ENCODE data around the gene FAM187B.
"Not testable (repeated sequence)": the region's sequence is repeated elsewhere in the genome, so short reads cannot be mapped to it uniquely, and the experiment has no call there.

FAM187B gene

DNA sequence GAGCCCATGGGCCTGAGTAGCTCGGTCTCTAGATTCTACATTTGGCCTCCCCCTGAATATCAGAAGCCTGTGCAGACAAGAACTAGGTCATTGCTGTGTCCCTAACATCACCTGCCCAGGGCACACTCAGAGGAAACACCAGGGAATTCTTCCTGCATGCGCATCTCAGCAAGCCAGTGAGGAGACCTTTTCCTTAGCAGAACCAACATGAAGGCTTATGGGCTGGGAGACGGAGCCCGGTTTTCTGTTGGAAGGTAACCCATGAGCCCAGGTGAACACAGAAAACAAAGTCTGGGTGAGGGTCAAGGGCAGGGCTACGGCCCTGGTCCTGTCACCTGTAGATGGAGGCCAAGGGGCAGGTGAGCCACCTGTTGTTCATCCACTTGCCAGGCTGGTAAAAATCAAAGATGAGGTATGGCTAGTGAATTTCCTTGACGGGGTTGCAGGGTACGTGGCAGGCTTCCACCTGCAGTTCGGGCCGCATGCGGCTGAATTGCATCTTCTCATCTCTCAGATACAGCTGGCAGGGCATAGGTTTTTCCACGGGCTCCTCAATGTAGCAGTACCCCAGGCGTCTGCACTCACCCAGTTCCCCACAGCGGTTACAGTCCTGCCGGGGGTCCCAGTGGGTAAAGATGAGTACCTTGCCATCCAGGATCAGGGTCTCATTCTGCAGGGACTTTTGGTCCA lies 3.6 kb upstream of the FAM187B start:
- no peak for DNase-seq

DNA sequence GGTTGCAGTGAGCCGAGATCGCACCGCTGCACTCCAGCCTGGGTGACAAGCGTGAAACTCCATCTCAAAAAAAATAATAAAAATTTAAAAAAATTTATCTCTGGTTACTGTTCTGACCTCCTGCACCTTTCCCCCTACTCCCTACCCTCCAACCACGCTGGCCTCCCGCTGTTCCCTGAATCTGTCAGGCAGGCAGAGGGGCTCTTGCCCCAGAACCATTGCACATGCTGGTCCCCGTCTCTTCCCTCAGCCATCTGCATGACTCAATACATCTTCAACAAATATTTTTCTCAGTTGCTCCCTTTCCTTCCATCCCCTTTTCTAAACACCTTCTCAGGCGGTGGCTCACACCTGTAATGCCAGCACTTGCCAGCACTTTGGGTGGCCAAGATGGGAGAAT lies 1.1 kb upstream of the FAM187B start:
- DNase-seq = no peak

DNA sequence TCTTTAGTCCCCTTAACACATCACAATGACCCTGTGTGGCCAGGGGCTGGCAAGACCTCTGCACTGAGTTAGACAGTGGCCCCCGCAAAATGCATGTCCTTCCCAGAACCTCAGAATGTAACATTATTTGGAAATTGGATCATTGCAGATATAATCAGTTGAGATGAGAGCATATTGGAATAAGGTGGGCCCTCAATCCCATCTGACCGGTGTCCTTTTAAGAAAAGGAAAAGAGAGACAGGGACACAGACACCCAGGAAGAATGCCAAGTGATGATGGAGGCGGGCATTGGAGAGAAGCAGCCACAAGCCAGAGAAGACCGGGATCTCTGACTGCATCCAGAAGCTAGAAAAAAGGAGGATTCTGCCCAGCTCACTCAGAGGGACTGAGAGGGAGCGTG lies 1.8 kb downstream of the FAM187B start:
- DNase-seq = no peak

DNA sequence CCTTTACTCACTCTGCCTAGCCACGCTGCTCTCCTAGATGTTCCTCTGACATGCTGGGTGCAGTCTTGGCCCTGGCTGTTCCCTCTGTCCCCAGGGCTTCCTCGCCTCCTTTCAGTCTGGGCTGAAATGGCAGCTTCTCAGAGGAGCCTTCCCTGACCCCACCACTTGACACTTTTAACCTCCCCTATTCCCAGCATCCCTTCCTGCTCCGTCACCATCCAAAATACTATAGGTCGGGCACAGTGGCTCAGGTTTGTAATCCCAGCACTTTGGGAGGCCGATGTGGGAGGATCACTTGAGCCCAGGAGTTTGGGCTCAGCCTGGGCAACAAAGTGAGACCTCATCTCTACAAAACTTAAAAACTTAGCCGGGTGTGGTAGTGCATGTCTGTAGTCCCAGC lies 2.6 kb downstream of the FAM187B start:
- DNase-seq = no peak

DNA sequence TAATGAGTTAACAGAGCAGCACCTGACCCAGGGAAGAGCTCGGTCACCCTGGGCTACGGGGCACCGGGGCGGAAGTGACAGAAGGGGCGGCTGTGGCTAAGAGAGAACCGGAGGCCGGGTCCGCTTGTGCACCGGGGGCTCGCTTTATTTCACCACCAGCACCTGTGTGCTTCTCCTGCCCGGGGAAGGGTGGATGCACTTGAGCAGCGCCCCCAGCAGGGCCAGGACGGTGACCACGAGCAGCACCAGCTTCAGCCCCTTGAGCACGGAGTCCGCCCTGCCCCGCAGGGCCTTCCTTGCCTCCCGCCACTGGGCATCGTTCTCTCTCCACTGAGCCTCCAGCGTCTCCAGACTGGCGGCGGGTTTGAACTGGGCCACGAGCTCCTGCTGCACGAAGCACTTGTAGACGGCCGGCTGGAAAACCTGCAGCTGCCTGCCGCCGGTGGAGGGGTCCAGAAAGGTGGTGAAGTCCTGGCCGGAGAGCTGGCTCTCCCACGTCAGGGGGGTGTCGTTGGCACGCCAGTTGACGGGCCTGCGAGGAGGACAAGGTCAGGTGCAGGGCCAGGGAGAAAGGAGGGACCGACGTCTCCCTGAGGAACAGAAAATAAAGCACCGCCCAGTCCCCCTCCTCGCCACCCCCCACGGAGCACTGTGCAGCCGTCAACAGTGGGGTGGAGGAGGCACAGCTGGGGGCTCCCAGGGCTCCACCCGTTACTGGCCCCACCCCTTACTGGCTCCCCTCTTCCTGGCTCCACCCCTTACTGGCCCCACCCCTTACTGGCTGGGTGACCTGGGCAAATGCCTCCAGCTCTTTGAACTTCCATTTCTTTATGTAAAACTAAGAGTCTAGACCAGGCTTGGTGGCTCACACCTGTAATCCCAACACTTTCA lies 3.6 kb downstream of the FAM187B start:
- no peak for DNase-seq

DNA sequence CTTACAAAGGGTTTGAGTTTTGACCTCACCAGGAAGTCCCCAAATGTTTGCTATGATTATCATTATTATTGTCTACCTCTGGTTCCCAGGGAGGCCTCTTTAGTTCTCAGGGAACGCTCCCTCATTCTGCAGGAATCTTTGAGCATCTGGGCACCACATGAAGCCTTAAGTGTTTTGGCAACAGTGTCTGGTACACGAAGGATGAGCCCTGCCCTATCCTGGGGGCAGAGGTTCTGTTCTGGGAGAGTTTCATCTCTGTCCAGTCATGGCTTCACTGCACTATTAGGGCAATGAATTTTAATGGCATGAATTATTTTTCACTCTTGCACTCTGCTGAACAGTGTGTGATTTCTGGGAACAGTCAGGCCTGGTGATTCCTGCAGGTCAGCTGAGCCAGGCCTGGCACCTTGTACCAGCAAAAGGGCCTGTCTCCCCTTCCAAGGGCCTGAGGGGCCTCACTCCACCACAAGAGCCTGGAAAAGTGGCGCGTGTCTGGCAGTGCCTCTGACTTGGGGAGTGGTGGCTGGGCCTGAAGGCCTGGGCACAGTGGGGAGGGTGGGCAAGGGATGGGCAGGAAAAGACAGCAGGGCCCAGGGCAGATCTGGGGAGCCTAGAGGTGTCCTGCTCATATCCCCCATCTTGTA lies 4.6 kb downstream of the FAM187B start:
- DNase-seq = no peak

DNA sequence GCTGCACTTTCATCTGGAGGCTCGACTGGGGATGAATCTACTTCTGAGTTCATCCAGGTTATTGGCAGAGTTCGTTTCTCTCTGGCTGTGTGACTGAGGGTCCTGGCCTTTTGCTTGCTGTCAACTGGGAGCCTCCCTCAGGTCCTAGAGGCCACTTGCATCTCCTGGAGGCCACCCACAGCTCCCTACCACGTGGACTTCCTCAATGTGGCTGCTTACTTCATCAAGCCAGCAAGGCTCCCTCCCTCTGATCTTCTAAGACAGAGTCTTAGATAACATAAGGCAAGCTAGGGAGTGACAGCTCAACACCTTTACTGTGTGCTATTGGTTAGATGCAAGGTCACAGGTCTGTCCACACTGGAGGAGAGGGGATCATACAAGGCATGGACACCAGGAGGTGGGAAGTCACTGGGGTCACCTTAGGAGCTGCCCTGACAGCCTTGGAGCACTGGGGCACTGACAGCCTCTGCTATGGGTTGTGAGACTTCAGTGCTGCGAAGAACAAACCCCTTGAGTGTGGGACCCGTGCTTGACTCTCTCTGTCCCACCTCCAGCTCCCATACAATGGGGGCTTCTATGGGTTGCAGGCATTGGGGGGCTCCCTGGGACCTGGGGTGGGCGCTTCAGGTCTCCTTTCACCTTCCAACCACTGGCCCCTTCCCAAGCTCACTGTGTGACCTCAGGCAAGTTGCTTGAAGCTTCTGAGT lies 5.3 kb downstream of the FAM187B start:
- no peak for DNase-seq

DNA sequence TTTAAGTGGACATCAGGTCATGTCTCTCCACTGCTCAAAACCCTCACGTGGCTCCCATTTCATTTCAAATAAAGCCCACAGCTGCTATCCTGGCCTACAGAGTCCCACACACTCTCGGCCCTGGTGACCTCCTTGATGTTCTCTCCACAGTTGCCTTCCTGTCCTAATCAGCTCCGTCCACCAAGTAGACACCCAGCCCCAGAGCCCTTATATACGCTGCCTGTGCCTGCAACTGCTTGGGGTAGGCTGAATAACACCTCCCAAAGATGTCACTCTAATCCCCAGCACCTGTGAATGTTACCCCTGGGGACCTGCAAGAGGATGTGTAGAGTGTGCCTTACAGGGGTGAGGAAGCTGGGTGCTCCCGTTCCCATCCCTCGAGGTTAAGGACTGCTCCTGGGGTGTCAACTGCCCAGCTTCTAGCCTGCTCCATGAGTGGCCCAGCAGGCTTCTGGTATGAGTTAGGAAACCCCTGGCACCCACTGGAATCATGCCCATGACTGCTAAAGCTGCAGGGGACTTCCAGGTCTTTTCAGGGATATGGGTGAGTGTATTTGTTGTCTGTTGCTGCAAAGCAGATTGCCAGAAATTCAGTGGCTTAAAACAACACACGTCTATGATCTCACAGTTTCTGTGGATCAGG lies 6.0 kb downstream of the FAM187B start:
- no peak for DNase-seq

DNA sequence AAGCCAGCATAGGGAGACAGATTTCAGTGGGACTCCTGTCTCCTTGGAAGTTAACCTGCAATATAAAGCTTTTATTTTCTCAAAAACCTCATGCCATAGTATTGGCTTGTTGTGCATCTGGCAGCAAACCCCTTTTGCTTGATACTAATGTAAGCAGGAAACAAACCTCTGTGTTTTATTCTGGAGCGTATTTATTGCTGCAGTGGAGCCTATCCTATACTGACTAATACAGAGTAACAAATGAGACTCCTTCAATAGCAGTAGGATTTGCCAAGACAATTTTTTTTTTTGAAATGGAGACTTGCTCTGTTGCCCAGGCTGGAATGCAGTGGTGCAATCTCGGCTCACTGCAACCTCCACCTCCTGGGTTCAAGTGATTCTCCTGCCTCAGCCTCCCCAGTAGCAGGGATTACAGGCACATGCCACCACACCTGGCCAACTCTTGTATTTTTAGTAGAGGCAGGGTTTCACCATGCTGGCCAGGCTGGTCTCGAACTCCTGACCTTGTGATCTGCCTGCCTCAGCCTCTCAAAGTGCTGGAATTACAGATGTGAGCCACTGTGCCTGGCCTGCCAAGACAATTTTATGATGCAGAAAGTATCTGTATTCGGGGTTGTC lies 7.5 kb downstream of the FAM187B start:
- not testable (repeated sequence) for DNase-seq

DNA sequence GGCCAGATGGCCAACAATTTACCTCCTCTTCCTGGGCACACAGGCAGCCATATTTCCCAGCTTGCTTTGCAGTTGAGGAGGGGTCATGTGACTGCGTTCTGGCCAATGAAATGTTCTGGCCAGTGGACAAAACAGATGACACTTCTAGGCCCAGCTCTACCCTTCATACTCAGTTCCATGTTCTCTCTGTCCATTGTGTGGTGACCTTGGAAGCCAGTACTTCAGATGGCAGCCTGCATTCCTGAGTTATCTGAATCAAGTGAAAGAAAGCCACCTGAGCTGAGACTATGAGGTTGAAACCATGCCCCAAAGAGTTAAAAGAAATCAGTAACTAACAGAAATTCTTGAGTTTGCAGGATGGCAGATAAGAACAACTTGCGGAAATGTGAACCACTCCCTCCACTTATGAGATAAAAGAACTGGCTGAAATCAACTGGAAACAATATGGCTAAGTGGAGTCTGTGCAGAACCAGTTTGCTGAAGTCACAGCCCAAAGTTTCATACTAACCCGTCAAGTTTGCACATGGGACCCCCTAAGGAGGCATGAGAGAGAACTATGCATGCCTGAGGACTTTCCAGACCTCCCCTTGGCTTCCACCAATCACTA lies 8.1 kb downstream of the FAM187B start:
- DNase-seq = no peak

DNA sequence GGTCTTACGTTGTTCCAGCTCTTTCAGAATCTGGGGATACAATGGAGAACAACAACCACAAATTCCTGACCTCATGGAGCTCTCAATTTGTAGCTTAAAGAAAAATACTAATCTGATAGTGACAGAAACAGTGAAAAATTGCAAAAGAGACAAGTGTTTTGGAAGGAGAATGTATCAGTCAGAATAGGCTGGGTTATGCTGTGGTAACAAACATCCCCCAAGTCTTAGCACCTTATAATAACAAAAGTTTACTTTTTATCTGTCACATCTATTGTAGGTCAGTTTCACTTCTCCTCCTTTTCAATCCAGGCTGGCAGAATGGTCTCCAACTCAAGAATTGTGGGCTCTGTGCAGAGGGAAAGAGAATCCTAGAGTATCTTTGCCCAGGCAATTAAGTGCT lies 9.5 kb downstream of the FAM187B start:
- DNase-seq = no peak

DNA sequence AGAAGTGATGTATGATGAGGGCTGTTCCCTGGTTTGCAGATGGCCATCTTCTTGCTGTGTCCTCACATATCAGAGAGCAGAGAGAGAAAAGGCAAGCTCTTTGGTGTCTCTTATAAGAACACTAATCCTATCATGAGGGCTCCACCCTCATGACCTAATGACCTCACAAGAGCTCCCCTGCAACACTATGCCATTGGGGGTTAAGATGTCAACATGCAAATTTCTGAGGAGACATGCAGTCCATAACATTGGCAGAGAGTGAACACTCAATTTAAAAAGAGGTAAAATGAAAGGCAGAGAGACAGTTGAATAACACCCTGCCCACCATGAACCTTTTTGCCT lies 10.9 kb downstream of the FAM187B start:
- DNase-seq = no peak

DNA sequence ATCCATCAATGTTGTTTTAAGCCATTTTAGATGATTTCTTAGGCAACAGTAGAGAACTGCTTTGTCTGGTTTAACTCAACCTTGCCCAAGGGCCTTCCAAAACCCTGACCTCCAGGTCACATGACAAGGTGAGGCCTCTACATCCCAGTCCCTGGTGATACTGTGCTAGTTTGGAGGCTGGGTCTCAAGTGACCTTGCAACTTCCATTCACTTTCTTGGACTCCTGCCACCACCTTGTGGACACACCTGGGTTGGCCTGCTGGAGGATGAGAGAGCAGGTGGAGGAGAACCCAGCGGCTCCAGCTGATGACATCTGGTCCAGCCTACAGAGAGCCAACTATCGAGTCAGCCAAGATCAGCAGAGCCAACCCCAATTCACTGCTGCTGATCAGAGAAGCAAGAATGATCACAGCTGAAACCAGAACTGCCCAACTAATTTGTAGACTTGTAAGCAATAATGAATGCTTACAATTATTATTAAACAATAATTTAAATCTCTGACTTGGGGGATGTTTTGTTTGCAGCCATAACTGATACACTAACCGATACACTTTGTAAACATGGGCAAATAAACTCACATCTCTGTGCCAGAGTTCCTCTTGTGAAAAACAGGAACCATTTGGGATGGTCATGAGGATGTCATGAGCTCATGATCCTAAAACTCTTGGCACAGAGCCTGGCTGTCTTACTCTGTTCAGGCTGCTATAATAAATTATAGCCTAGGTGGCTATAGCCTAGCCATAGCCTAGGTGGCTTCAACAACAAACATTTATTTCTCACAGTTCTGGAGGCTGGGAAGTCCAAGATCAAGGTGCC lies 11.5 kb downstream of the FAM187B start:
- no peak for DNase-seq

DNA sequence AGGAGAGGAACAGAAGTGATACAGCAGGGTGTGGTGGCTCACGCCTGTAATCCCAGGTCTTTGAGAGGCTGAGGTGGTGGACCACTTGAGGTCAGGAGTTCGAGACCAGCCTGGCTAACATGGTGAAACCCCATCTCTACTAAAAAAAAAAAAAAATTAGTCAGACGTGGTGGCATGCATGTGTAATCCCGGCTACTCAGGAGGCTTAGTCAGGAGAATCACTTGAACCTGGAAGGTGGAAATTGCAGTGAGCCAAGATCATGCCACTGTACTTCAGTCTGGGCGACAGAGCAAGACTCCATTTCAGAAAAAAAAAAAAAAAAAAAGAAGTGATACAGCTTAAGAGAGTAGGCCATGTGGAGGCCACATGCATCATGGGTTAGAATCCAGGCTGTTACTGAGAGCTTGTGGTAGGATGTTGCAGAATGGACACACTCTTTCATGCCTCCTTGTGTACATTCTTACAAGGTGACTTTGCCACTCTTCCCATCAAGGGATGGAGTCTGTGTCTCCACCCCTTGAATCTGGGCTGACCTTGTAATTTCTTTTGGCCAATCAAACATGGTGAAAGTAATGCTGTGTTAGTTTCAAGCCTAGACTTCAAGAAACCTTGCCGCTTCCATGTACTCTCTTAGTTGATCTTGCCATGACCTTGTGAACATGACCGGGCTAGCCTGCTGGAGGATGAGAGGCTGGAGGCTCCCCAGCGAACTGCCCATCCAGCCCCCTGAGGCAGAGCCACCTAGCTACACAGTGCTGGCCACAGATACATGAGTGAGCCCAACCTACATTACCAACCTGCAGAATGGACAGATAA lies 12.3 kb downstream of the FAM187B start:
- no peak for DNase-seq

DNA sequence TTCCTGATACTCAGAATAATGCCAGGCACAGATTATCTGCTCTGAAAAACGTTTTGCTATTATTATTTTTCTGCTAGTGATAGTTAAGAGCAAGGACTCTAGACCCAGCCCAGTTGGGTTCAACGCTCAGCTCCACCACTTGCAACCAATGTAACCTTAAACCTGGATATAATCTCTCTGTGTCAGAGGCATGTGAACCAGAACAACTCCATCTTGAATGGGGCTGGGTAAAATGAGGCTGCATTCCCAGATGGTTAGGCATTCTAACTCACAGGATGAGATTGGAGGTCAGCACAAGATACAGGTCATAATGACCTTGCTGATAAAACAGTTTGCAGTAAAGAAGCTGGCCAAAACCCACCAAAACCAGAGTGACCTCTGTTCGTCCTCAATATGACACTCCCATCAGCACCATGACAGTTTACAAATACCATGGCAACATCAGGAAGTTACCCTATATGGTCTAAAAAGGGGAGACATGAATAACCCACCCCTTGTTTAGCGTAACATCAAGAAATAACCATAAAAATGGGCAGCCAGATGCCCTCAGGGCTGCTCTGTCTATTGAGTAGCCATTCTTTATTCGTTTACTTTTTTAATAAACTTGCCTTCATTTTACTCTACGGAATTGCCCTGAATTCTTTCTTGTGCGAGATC lies 13.6 kb downstream of the FAM187B start:
- DNase-seq = no peak

DNA sequence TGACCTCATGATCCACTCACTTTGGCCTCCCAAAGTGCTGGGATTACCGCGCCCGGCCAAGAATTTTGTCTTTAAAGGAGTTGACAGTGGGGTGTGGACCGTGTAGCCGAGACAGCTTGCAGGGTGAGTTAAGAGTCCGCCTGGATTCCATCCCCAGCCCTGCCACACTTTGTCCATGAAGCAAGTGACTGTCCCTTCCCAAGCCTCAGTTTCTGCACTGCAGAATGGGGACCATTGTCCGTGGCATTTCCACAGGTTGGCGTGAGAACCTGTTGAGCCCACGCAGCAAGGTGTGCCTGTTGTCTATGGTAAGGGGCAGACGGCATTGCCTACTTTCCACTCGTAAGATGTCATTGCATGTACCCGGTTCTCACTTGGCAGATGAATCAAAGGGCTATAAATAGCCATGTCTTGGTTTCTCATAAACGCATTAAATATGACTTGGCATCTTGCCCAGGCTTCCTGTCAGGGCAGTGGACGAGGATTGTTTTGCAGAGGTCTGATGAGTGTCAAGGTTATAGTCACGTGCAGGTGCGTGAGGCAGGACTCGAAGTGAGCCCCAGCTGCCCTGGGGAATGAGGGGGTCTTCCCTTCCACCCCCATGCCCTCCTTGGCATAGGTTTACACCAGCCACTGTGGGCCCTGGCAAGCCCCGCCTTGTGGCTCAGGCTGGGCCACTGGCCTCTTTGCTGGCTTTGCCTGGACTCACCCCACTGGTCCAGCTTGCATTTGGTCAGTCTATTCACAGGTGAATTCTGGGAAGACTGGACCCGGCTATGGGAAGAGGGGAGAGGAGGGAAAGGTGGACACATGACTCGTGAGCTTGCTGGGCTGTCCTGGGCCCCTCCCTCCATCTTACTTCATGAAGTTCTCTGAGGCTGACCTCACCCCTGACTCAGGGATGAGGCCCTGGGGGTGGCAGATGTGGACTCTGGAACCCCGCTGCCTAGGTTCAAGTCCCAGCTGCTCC lies 14.6 kb downstream of the FAM187B start:
- peak; percentile 23 to 65 for DNase-seq

DNA sequence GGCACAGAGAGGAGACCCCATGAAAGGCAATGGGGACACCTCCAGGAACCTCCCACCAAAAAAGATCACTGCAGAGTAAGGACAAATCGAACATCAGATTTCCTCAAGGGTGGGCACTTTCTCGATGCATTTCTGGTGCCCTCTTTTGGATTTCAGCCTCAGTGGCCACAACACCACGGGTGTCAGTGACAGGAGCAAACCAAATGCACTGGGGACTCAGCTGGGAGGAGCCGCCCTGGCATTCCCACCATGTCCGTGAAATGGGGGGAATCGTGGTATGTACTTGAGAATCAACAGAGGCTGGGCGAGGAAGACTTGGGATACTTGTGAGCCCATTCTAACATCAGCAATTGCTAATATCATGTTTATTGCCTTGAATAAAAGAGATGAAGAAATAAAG lies 16.3 kb downstream of the FAM187B start:
- DNase-seq = no peak

DNA sequence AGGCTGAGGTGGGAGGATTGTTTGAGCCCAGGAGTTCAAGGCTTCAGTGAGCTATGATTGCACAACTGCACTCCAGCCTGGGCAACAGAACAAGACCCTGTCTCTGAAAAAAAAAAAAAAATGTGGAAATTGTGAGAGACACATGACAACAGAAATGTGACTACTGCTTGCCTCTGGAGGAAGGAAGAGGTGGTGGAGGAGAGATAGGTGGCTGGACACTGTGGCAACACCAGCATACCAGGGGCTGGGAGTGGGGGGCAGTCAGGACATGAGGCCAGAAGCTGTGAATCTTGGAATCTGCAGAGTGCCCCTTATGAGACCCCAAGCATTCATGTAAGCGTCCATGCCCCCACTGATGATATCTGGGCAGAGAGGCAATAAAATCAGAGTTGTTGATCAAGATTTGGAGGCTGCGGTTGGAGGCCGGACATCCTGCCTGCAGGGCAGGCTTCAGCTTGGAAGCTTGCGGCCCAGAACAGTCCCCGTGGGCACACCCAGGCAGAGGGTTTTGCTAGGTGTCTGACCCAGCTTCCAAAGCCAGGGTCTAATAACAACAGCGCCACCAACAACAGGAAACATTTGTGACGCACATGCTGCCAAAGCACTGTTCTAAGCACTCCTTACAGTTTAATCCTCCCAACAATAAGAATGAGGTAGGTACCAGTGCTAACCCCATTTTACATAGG lies 16.9 kb downstream of the FAM187B start:
- DNase-seq = no peak

All from NCI-H2081 (cell line).